Fibroblast of the aortic adventitia (primary cell): ENCODE results near the gene CENPM. TPM values are rescaled to one million over a fixed set of nuclear protein-coding genes. Genes with fewer than 3 reads are reported as not detected.

Experiments
- DNase-seq: peaks from one replicate; pipeline ENCODE4 v3.0.0-alpha.2; 2010; ENCODE audit warnings: low read depth
- H3K4me3 ChIP-seq: 2 replicates; pipeline ENCODE4 v1.5.1; 2011; ENCODE audit warnings: low read depth, mild to moderate bottlenecking, control low read depth, low read length, moderate library complexity
- total RNA-seq: library from RNA; depleted of rRNA; stranded (reverse); fragments of >200 nt; gene quantifications from 2 replicates; pipeline ENCODE4 v1.2.3, GENCODE V29; 2012; ENCODE audit warnings: low replicate concordance
- TF ChIP-seq, protein P1 (sequence below): IDR thresholded peaks from 2 replicates; pipeline ENCODE4 v1.5.1; 2011; ENCODE audit warnings: mild to moderate bottlenecking, low read length, control low read depth, inconsistent platforms; ENCODE audit not compliant: insufficient read depth

Gene CENPM
- total RNA-seq, 1 donor = 16.9 TPM

DNA sequence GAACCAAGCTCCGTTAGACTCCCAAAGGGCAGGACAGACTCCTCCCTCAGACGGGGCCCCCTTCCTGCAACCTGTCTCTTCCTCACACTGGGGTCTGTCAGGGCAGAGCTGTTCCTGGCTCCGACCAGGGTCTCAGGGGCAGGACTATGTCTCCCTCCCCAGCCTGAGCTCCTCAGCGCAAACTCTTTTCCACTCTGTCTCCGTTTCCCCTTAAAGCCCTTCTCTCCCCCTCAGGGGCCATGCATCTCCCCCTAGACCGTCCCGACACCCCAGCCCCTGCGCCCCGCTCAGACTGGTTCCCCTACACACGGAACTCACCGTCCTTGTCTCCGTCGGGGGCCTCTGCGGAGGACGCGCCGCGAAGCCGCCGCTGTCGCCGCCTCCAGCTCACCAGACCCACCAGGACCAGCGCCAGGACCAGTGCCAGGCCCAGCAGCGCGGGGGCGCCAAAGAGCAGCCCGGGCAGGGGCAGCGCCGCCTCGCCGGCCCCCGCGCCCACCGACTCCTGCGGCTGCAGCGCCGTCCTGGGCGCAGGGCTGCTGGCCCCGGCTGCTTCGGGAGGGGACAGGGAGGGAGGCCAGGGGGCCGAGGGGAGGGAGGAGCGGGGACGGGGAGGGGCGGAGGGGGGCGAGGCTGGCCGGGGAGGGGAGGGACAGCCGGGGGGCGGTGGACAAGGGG lies 21.0 kb downstream of the CENPM start:
- DNase-seq = no peak
- H3K4me3 ChIP-seq = no peak overlapping the region
- TF ChIP-seq, protein P1, sequence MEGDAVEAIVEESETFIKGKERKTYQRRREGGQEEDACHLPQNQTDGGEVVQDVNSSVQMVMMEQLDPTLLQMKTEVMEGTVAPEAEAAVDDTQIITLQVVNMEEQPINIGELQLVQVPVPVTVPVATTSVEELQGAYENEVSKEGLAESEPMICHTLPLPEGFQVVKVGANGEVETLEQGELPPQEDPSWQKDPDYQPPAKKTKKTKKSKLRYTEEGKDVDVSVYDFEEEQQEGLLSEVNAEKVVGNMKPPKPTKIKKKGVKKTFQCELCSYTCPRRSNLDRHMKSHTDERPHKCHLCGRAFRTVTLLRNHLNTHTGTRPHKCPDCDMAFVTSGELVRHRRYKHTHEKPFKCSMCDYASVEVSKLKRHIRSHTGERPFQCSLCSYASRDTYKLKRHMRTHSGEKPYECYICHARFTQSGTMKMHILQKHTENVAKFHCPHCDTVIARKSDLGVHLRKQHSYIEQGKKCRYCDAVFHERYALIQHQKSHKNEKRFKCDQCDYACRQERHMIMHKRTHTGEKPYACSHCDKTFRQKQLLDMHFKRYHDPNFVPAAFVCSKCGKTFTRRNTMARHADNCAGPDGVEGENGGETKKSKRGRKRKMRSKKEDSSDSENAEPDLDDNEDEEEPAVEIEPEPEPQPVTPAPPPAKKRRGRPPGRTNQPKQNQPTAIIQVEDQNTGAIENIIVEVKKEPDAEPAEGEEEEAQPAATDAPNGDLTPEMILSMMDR = peak; percentile 60

DNA sequence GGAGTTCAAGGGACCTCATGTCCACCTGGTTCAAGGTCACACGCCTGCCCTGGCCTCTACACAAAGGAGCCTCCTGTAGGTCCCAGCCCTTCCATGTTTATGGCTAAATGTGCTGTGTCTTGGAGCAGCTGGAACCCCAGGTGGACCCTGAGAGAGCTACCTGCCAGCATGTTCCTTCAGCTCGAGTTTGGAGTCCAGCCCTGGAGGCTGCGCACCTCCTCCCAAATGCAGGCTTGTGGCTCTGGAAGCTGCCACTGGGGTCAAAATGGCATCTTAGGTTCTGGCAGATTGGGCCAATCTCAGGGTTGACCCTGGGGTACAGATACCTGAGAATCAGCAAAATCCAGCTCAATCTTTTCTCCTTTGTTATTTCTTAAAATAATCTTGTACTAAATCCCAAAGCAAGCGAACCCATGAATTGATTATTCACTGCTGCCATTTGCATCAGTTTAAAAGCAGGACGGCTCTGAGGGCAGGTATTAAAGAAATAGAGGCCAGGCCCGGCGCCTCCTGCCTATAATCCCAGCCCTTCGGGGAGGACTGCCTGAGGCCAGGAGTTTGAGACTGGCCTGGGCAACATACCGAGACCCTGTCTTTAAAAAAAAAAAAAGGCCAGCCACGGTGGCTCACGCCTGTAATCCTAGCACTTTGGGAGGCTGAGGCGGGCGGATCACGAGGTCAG lies 23.2 kb downstream of the CENPM start:
- DNase-seq = no peak
- H3K4me3 ChIP-seq = no peak overlapping the region
- TF ChIP-seq, protein P1 = no peak

DNA sequence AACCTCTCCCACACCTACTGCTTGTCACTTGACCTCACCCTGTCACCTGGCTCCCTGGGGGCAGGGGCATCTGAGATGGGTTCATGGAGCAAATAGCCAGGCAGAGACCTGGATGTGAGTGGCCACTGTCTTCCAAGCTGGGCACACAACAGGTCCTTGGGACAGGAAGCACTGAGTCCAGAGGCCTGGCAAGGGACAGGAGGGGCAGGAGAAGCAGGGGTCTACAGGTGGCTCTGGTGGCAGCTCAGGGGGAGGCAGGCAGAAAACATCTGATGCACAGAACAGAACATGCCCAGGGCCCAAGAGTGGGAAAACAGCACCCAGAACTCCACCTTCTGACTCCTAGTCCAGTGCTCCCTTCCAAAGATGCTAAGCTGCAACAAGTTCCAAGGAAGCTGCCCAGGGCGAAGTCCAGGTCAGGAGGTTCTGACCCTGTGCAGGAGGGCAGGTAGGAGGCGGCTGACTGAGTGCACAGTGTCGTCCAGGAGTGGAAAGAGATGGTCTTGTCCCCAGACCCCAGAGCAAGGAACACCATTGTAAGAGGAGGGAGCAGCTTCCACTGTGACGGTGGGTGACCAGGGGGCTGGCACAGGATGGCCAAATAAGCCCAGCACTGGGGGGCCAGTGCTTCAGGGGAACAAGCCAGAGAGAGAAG lies 23.9 kb downstream of the CENPM start:
- TF ChIP-seq, protein P1 = no peak
- DNase-seq = no peak
- no peak overlapping the region for H3K4me3 ChIP-seq

DNA sequence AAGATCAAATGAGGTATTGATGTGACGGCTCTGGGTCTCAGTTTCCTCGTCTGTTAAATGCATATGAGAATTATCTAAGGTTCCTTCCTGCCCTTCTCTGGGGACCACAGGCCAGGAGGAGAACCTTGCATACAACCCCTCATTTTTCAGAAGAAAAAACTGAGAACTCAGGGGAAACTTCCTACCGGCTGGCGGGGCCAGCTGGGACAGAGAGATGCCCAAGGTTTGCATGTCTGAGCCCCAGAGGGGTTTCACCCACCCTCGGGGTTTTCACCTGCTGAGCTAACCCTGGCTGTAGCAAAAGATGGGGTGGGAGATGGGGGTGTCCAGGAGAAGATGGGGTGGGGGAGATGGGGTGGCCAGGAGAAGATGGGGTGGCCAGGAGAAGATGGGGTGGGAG lies 24.6 kb downstream of the CENPM start:
- no peak for DNase-seq
- TF ChIP-seq, protein P1 = no peak
- no peak overlapping the region for H3K4me3 ChIP-seq

DNA sequence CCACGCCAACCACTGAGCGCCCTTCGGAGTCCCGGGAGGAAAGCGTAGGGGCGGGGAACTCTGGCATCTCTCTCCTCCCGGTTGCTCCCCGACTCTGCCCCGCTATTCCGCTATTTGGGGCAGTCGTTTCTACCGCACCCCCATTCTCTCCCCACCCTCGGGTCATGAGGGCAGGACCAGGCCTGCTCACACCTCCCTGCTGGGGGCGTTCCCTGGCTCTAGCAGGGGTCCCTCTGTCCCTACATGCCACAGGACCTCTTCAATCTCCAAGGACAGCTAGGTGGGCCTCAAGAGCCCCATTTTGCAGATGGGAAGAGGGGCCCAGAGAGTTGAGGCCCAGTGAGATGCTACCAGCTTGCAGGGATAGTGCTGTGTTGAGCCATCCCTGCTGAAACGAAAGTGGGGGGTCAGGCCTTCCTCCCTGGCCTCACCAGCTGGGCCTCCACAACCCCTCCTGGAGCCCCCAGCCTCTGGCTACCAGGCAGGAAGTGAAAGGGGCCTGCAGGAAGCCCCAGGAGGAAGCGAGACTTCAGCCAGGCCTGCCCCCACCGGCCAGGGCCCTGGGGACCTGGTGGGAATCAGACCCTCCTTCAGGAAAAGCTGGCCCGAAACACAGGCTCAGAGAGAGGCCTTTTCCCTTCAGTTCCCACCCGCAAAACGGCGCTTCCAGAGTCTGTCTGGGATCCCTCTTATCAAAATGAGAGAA lies 26.5 kb downstream of the CENPM start:
- TF ChIP-seq, protein P1 = no peak
- DNase-seq = no peak
- no peak overlapping the region for H3K4me3 ChIP-seq

DNA sequence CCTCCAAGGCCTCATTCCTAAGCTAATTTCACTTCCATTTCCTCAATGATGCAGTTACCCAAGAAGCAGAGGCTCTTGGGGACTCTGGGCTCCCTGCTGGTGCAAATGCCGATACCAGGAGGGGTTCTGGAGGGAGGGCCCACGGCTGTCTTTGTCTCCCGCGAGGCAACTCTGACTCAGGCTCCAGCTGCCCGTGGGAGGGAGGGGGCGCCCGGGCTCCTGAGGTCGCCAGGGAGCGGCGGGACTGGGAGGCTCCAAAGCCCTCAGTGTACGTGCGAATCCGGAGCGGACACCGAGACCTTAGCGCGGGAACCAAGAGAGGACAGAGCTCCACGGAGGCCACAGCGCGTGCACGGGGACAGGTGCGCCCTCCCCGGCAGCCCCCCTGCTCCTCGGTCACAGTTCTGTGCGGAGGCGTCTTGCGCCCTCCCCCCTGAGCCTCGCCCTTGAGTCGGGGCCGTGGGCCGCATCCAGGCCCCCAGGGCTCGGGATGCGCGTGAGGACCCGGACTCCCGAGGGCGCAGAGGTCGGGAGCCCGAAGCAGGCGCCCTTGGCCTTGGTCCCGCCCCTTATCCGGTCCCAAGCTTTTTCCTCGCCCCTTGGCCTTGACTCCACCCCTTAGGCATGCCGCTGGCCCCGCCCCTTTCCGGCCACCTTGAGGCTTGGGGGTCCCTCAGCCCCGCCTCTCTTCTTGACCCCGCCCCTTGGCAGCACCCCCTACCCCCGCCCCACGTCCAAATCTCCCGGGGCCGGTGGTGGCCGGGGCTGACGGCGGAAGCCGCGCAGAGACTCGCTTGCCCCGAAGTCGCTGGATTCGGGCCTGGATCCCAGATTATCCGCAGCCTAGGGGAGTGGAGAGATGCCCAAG lies 27.4 kb downstream of the CENPM start:
- TF ChIP-seq, protein P1 = no peak
- DNase-seq = no peak
- peak overlapping the region; percentile 46 for H3K4me3 ChIP-seq
